Measurements from ENCODE around the gene LYPD6.
"Not testable (repeated sequence)": the region's sequence is repeated elsewhere in the genome, so short reads cannot be mapped to it uniquely, and the experiment has no call there.

Gene LYPD6

GRCh38 chr2:149330127-149331022 lies at the start of gene LYPD6:
LYPD6 (plus strand) TSS chr2:149330587; CDS start chr2:149437709, 107,122 bp downstream.
- DNase-seq (ENCODE audit: low read depth): no peak

- no peak for DNase-seq (ENCODE audit: low read depth)
Measured at GRCh38 chr2:149281441-149281840, 48.9 kb upstream of the LYPD6 start.

DNA sequence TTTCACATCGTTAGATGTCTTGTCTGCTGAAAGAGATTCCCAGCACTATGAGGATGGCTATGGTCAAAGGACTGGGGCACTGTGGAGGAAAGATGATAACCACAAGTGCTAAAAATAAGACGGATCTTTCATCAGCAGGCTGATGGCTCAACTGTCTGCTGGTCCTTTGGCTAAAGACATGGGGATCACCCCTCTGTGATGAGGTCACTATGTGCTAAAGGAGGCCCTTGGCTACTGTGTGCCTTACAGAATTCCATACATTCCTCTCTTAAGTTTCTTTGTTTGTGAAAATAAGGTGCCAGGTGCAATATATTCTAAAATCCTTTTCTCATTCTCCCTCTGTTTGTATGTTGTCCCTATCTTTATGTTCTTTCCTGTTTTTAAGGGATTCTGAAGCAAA lies 39.7 kb upstream of the LYPD6 start:
- no peak for DNase-seq (ENCODE audit: low read depth)

DNA sequence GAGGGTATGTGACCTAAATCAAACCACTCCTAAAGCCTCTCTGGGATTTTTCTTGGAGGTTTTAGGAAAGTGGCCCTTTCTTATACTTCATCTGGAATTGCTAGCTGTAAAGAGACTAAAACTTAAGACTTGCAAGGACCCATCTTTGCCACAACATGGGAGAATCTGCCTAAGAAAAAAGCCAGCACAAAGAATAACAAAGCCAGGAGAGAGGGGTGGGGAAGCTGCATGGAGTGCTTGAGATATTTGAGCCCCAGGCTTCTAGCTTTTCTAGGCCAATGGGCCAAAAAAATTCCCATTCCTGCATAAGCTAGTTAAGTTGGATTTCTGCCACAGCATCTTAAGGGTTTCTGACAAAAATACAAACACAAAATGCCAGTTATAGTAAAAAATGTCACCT lies 38.5 kb upstream of the LYPD6 start:
- no peak for DNase-seq (ENCODE audit: low read depth)

GRCh38 chr2:149296031-149296430 lies 34.4 kb upstream of the LYPD6 start:
- no peak for DNase-seq (ENCODE audit: low read depth)

DNA sequence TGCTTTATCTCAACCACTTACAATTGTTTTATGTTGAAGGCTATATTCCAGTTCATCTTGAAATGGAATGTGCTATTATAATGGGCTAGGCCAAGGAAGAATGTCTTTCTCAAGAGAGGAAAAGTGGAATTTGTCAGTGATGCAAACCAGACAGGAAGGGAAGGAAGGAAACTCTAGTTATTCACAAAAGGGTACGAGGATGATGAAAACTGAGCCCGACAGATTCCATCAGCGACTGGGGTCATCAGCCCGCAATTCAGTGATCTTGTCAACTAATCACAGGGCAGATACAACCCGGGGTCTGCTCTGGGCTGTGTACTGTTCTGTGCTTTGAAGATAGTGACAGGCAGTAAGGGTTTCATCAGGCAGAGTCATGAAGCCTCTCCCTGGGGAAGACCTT lies 23.4 kb upstream of the LYPD6 start:
- DNase-seq (ENCODE audit: low read depth): no peak

DNA sequence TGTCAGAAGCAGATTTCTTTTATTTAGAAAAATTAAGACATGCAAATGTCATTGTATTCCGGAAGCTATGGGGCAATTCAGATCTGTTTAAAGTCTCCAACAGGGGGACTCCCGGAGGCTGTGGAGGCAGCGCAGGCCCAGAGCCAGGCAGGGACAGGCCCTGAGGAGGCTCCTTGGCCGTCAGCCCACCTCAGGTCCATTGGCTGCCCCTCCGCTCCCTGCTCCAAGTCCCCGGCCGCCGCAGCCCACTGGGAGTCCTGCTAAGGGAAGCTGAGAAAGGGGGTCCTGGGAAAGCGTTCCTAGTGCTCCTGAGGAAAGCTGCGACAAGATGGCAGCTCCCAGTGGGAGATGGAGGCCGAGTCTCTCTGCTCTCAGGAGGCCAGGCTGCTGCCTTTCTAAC lies 20.0 kb upstream of the LYPD6 start:
- DNase-seq (ENCODE audit: low read depth): no peak

GRCh38 chr2:149312039-149312438 lies 18.3 kb upstream of the LYPD6 start:
- DNase-seq (ENCODE audit: low read depth): no peak

DNA sequence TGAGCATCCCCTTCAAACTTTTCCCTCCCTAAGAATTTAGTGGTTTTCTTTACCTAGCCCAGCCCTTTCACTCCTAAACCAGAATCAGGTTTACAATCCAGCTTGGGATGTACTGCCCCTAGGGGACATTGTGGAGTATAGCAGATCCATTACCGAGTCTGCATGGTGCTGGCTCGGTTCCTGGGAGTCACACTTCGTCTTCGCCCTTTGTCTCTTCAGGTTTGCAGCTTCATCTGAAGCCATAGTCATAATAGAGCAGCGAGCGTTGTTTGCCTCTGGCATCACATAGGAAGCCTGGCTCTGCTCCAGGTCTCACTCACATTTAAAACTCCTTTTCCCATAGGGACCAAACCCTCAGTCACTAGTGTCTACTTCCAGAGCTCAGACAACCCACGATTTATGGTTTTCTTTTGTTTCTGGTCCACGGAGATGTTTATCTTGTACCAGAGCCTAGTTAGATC lies 16.8 kb upstream of the LYPD6 start:
- DNase-seq (ENCODE audit: low read depth): no peak

GRCh38 chr2:149314687-149315086 lies 15.7 kb upstream of the LYPD6 start:
- no peak for DNase-seq (ENCODE audit: low read depth)

DNA sequence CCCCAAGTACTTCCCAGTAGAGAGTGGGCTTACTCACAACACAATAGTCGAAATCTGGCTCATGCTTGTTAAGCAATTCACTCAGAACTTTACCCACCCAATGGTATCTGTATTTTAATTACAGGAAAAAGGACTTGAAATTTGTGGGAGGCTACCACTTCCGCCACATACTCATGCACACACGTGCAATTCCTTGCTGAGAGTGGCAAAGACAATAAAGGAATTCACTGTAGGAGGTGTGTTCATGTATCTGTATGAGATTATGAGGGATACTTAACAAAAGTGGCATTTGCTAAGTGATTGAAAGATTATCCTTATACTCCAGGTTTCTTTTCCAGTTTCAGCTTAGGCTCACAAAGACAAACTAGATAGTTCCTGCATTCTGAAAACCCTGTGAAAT lies 14.9 kb upstream of the LYPD6 start:
- no peak for DNase-seq (ENCODE audit: low read depth)

DNA sequence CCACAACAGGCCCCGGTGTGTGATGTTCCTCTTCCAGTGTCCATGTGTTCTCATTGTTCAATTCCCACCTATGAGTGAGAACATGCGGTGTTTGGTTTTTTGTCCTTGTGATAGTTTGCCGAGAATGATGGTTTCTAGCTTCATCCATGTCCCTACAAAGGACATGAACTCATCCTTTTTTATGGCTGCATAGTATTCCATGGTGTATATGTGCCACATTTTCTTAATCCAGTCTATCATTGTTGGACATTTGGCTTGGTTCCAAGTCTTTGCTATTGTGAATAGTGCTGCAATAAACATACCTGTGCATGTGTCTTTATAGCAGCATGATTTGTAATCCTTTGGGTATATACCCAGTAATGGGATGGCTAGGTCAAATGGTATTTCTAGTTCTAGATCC lies 11.8 kb upstream of the LYPD6 start:
- DNase-seq (ENCODE audit: low read depth): not testable (repeated sequence)

DNA sequence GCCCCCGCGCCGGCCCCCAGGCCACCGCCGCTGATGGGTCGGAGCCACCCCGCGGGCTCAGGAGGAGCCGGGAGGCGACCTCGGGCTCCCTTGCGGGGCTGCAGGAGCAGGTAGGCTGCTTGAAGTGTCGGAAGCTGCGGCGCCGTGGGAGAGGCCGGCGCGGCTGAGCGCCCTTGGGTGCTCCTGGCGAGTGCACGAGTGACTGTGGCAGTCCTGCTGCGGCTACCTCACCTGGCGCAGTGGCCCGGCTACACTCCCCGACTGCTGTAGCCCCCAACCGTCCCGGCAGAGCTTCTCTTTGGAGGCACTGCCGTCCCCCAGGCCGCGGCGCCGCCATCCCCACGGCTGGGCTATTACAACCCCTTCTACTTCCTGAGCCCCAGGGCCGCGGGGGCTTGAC lies 10.0 kb upstream of the LYPD6 start:
- no peak for DNase-seq (ENCODE audit: low read depth)

GRCh38 chr2:149329068-149329467 lies 1.3 kb upstream of the LYPD6 start:
- DNase-seq (ENCODE audit: low read depth): no peak

DNA sequence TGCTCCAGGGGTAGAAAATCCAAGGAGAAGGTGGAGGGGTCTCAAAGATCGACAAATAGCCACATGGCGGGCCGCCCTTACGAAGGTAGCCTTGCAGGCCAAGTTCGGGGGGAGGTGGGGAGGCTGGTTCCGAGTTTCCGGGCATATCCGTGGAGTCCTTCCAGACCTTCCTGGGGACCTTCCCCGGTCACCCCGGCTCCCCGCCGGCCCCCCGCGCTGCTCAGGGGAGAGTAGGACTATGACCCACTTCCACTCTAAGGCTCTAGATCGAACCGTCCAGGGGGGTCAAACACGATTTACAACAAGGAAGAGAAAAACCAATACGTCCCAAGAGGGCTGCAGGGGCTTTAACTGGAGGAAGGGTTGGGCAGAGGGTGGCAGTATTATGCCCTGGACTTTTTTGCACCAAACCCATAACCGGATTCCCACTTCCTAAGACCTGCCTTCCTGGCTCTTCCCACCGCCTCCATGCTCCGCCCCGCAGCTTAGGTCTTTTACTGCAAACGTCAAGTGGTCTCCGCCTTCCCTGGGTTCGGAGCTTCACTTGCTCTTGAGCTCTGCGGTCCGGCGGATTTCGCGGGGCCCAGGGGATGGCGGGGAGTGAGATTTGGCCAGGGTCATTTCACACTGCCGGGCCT lies 779 bp upstream of the LYPD6 start:
- DNase-seq (ENCODE audit: low read depth): no peak

GRCh38 chr2:149331023-149331400 lies 625 bp downstream of the LYPD6 start:
- DNase-seq (ENCODE audit: low read depth): no peak

GRCh38 chr2:149332364-149332763 lies 2.0 kb downstream of the LYPD6 start:
- DNase-seq (ENCODE audit: low read depth): no peak

DNA sequence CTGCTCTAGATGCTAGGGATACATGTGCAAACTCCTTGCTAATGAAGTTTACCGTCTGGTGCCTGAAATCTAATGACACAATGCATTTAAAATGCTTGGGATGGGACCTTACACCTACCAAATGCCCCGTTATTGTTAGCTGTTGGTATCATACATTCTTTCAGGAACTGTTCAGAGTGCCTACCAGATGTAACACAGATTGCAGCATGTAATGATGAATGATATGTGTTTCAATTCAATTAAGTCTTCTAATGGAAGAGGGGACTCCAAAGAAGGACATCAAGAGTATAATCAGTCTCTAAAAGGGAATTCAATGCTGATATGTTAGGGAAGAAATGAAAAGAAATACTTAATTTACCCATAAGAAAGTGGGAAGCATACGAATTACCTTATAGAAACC lies 3.2 kb downstream of the LYPD6 start:
- DNase-seq (ENCODE audit: low read depth): no peak

DNA sequence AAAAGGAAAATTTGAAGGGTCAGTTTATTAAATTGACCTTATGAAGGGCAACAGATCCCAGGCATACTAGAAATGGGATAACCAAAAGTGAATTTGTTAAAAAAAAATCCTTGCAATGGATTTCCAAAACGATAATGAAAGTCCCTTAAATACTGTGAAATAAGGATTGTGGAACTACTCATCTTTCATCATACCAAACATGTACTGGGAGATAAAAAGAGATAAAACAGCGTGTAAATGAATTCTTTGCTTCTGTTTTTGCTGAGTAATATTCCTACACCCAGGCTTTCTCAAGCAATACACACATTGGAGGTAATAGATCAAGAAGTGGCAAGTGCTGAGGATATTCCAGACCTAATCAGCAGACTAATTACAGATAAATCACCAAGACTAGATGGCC lies 3.8 kb downstream of the LYPD6 start:
- no peak for DNase-seq (ENCODE audit: low read depth)

GRCh38 chr2:149339324-149339723 lies 8.9 kb downstream of the LYPD6 start:
- DNase-seq (ENCODE audit: low read depth): no peak

DNA sequence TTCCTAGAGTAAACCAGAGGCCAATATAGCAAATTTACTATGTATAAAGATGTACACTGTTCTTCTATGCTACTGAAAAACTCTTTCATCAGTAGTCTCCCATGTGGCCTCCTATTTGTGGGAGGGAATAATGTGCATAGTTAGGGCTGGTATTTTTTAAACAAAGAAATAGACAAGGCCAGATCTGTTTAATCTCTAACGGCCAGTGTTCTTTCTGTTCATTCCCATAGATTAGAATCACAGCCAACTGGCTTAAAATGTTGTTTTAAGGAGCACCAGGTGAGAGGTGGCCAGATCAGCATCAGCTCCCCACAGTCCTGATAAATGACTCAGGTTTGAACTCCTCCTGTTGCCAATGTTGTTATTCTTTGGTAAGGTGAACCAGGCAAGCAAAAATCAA lies 12.1 kb downstream of the LYPD6 start:
- DNase-seq (ENCODE audit: low read depth): no peak

DNA sequence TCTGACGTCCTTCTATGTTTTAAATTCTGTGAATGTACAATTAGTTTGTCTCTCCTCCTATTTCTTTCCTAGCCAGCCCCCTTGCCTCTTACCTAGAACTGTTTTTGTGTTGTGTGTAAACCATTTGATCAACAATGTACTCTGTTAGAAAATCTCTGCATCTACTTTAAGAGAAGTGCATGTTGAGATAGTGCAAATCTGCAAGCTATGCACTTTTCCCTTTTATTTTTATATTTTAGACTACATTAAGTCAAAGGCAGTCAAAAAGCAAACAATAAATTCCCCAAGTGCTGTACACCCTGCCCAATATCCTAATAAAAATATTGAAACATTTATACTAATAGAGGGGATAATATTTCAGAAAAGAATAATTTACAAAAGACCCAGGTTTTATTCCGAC lies 13.7 kb downstream of the LYPD6 start:
- DNase-seq (ENCODE audit: low read depth): no peak

DNA sequence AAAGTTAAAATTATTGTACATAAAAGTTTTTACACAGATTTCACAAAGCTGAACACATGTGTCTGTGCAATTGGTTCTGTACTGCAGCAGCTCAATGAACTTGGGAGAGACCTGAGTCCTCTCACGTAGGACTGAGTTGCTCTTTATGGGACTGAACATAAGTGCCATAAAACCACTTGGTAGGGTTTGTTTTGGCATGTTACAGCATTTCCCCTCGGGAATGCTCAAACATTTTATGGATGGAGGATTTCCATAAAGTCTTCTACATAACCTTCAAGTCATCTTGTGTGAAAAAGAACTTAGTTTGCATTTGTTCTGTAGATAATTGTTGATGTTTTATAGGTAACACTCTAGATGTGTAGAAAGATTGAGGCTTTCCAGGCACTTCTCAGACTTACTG lies 15.9 kb downstream of the LYPD6 start:
- DNase-seq (ENCODE audit: low read depth): no peak

- no peak for DNase-seq (ENCODE audit: low read depth)
Measured at GRCh38 chr2:149348291-149348690, 17.9 kb downstream of the LYPD6 start.

Data from stimulated activated CD8-positive, alpha-beta memory T cell treated with anti-CD3 and anti-CD28 coated beads, Interleukin-7, amount 100 ng/mL, for 24 hours (primary cell).